ENCODE data around the gene MAML2.

DNA sequence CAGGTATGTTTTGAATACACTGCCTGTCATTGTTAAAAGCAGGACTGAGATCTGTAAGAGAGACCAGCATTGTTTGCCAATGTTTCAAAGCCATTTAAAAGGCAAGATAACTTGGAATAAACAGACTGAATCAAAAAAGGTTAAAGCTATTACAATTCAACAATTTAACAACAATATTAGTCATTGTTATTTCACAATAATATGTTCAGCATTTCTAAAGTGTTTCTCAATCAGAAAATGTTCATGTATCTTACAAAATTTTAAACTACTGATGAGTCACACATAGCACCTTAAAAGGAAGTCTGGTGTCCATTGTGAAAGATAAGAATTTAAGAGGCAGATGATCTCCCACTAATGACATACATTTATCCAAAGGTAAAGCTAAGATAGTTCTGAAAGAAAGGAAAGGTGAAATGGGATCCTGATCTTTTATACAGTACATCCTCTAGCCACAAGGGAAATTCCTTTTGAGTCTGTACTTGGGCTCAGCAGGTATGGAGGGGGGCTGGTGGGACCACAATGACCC is 79.7 kb downstream of the MAML2 start:
- TF ChIP-seq, protein P1, sequence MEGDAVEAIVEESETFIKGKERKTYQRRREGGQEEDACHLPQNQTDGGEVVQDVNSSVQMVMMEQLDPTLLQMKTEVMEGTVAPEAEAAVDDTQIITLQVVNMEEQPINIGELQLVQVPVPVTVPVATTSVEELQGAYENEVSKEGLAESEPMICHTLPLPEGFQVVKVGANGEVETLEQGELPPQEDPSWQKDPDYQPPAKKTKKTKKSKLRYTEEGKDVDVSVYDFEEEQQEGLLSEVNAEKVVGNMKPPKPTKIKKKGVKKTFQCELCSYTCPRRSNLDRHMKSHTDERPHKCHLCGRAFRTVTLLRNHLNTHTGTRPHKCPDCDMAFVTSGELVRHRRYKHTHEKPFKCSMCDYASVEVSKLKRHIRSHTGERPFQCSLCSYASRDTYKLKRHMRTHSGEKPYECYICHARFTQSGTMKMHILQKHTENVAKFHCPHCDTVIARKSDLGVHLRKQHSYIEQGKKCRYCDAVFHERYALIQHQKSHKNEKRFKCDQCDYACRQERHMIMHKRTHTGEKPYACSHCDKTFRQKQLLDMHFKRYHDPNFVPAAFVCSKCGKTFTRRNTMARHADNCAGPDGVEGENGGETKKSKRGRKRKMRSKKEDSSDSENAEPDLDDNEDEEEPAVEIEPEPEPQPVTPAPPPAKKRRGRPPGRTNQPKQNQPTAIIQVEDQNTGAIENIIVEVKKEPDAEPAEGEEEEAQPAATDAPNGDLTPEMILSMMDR (IDR thresholded peaks at IDR 0.05): peak in 3 of 6 experiments; percentile 3 to 18 (median 15)
- no peak for TF ChIP-seq POLR2A (IDR thresholded peaks at IDR 0.05)
